H1 (cell line): ENCODE measurements around the gene EDA.

ENCODE experiments used
- ATF2 ChIP-seq: IDR thresholded peaks from 2 replicates; pipeline ENCODE4 v1.6.1; 2012; ENCODE audit warnings: low read length, inconsistent platforms
- CEBPB ChIP-seq: IDR thresholded peaks from 2 replicates; pipeline ENCODE4 v1.6.1; 2012; ENCODE audit warnings: low read depth, low read length
- CHD2 ChIP-seq: IDR thresholded peaks from 2 replicates; pipeline ENCODE4 v1.6.1; 2012; ENCODE audit warnings: low read length, improper control_type of control experiment
- CTCF ChIP-seq, 3 experiments: IDR thresholded peaks; 1 replicate in 2 of 3; 2 replicates in 1 of 3; pipeline versions ENCODE4 v1.5.1 to v1.6.1; 2011; ENCODE audit warnings: low read length in 3 of 3, mild to moderate bottlenecking in 3 of 3, inconsistent platforms in 2 of 3, low read depth in 1 of 3, moderate library complexity in 1 of 3; ENCODE audit not compliant: insufficient read depth in 1 of 3; ENCODE audit errors: control extremely low read depth in 1 of 3
- EZH2 ChIP-seq: fragments of 200-600 bp; sonication (generic); IDR thresholded peaks from 2 replicates; pipeline ENCODE4 v1.7.1; 2012; ENCODE audit warnings: low read depth, mild to moderate bottlenecking, moderate library complexity, low read length, inconsistent platforms; ENCODE audit not compliant: severe bottlenecking
- FOSL1 ChIP-seq: IDR thresholded peaks from 2 replicates; pipeline ENCODE4 v1.6.1; 2011; ENCODE audit warnings: mild to moderate bottlenecking, low read depth, low read length, moderate library complexity; ENCODE audit not compliant: insufficient read depth
- HDAC6 ChIP-seq: IDR thresholded peaks from one replicate; pipeline ENCODE4 v1.7.1; 2012; ENCODE audit warnings: low read depth, mild to moderate bottlenecking, inconsistent platforms, low read length, moderate library complexity
- MAX ChIP-seq: IDR thresholded peaks from 2 replicates; pipeline ENCODE4 v1.6.1; 2012; ENCODE audit warnings: inconsistent platforms
- POLR2AphosphoS5 ChIP-seq: IDR thresholded peaks from 2 replicates; pipeline ENCODE4 v1.6.1; 2011; ENCODE audit warnings: low read depth, low read length
- TAF1 ChIP-seq: IDR thresholded peaks from 2 replicates; pipeline ENCODE4 v1.6.1; 2011; ENCODE audit warnings: mild to moderate bottlenecking, low read depth, low read length
- YY1 ChIP-seq: IDR thresholded peaks from 2 replicates; pipeline ENCODE4 v1.6.1; 2011; ENCODE audit warnings: low read depth, mild to moderate bottlenecking, low read length

- TF ChIP-seq FOSL1 (no peak), CTCF (IDR thresholded peaks at IDR 0.05; ENCODE audit: control extremely low read depth in 1 of 3, insufficient read depth in 1 of 3, low read depth in 1 of 3, low read length in 3 of 3) (no peak), CEBPB (no peak), HDAC6 (no peak), ATF2 (no peak), POLR2AphosphoS5 (no peak), MAX (no peak), TAF1 (no peak), EZH2 (no peak), YY1 (no peak), CHD2 (no peak)
Measured at GRCh38 chrX:70013466-70014381, 397.8 kb downstream of the EDA start.
